Astrocyte of the spinal cord (primary cell): ENCODE measurements around the gene CHCHD6.
A peak's percentile ranks its signal among the peaks of the same experiment; 100 is the strongest.

Experiments
- DNase-seq: peaks from one replicate; pipeline ENCODE4 v3.0.0; 2011; ENCODE audit warnings: low read depth, low spot score
- H3K4me3 ChIP-seq: 2 replicates; pipeline ENCODE4 v1.5.1; 2011; ENCODE audit warnings: low read depth, mild to moderate bottlenecking, low read length, moderate library complexity
- CTCF ChIP-seq: IDR thresholded peaks from 2 replicates; pipeline ENCODE4 v1.5.1; 2012; ENCODE audit warnings: low read depth, mild to moderate bottlenecking, low read length, inconsistent platforms
- in situ Hi-C: cut with HindIII; loops from 2 replicates; pipeline ENCODE4 v1.10.0; 2017; ENCODE audit warnings: low sequenced_read_pairs

The CHCHD6 gene

GRCh38 chr3:126773167-126773566 lies 69.1 kb downstream of the CHCHD6 start:
- in situ Hi-C loops = no loop called here
- no peak for TF ChIP-seq CTCF
- no peak for DNase-seq

GRCh38 chr3:126773783-126774182 lies 69.7 kb downstream of the CHCHD6 start:
- H3K4me3 ChIP-seq = no peak overlapping the region
- no peak for TF ChIP-seq CTCF
- in situ Hi-C loops = no loop called here
- DNase-seq = no peak

More at GRCh38 chr3:126773167-126773566, 69.1 kb downstream of the CHCHD6 start:
- no peak overlapping the region for H3K4me3 ChIP-seq

- TF ChIP-seq CTCF = no peak
- no peak overlapping the region for H3K4me3 ChIP-seq
- DNase-seq = no peak
- in situ Hi-C loops = no loop called here
Observed at GRCh38 chr3:126777366-126777765, 73.3 kb downstream of the CHCHD6 start.

GRCh38 chr3:126780666-126781065 lies 76.6 kb downstream of the CHCHD6 start:
- no peak for TF ChIP-seq CTCF
- H3K4me3 ChIP-seq = no peak overlapping the region
- DNase-seq = no peak
- in situ Hi-C loops = no loop called here

GRCh38 chr3:126781406-126781805 lies 77.4 kb downstream of the CHCHD6 start:
- in situ Hi-C loops = no loop called here
- DNase-seq = no peak
- no peak for TF ChIP-seq CTCF
- no peak overlapping the region for H3K4me3 ChIP-seq

- no peak overlapping the region for H3K4me3 ChIP-seq
- peak; percentile 90 for DNase-seq
- in situ Hi-C loops = no loop called here
- no peak for TF ChIP-seq CTCF
Observed at GRCh38 chr3:126781889-126782491, 78.0 kb downstream of the CHCHD6 start.
